ENCODE data around the gene TMEM176A.
"Not testable (repeated sequence)": the region's sequence is repeated elsewhere in the genome, so short reads cannot be mapped to it uniquely, and the experiment has no call there.

TMEM176A gene

DNA sequence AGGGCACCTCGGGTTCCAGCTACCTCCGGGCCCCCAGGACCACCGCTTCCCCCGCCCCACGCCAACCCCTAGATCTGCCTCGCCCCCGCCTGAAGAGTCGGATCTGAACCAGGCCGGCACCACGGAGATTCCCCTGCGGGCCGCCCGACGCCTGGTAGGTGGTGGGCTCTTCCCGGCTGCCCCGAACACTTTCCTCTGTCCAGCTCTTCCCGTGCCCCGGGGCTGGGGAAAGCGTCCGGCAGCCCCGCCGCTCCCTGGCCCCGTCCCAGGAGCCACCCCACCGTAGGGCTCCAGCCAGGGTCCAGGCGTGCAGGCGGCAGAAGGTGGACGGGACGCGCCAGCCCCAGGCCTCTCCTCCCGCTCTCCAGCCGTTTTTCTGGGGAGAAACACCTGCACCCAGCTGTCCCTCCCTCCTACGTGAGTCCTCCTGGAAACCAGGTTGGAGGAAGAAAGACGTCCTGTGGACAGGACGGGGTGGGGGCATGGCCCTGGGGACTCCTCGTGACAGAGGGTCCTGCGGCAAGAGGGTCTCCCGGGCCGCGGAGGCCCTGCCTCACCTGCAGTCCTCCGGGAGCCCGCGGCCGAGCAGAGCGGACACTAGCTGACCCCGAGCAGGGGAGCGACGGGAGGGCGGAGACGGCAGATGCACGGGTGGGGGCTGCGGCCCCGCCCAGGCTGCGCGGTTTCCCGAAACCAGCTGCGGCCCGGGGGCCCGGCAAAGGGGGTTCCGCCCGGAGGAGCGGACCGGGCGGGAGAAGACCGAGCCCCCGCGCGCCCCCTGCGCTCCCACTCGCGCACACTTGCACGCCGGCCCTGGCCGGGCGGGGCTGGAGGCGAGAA lies 608 bp upstream of the TMEM176A start, which contains the start of gene TMEM176B:
TMEM176B (minus strand) TSS at position 624 of the 840 bp plus-strand sequence. CDS start 3,795 bp downstream, outside the sequence.
- H3K4me3 Mint-ChIP-seq, result peak within 1 kb of the TSS; percentile 53
- no peaks in the 10 kb centered on the region for H3K36me3 Mint-ChIP-seq
- DNase-seq (ENCODE audit: low spot score in 2 of 2), result no peak
- H3K27ac Mint-ChIP-seq, result no peak within 1 kb of the TSS
- H3K4me1 Mint-ChIP-seq, result peaks cover 12% of the 10 kb centered on the region
- peak; percentile 42 for ATAC-seq
- H3K9me3 Mint-ChIP-seq, result no peaks in the 10 kb centered on the region

DNA sequence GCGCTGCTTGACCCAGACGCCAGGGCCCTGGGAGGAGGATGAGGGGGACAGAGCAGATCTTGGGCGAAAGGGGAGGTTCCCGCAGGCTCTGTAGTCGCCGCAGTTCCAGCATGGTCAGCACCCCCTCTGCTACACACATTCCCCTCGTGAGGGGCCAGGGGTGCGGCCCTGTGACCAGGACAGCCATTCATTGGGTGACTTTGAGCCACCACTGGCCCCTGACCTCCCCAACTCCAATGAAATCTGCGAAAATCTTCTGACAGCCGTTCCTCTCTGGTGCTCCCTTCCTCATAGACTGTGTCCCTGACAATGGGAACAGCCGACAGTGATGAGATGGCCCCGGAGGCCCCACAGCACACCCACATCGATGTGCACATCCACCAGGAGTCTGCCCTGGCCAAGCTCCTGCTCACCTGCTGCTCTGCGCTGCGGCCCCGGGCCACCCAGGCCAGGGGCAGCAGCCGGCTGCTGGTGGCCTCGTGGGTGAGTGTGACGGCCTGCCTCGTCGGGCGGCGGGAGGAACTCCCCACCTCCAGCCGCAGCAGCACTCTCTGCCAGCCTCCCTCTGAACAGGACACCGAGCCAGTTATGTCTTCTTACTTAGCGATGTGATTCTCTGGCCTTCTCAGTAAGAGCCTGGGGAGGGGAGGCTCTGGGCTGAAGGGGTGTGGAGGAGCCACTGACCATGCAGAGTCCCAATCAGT lies 825 bp downstream of the TMEM176A start:
- no peak overlapping the region for H3K27ac Mint-ChIP-seq
- H3K36me3 Mint-ChIP-seq, result no peaks in the 10 kb centered on the region
- no peak for DNase-seq (ENCODE audit: low spot score in 2 of 2)
- H3K9me3 Mint-ChIP-seq, result no peaks in the 10 kb centered on the region
- ATAC-seq, result no peak
- H3K4me3 Mint-ChIP-seq, result peak overlapping the region; percentile 53
- H3K4me1 Mint-ChIP-seq, result peaks cover 12% of the 10 kb centered on the region

DNA sequence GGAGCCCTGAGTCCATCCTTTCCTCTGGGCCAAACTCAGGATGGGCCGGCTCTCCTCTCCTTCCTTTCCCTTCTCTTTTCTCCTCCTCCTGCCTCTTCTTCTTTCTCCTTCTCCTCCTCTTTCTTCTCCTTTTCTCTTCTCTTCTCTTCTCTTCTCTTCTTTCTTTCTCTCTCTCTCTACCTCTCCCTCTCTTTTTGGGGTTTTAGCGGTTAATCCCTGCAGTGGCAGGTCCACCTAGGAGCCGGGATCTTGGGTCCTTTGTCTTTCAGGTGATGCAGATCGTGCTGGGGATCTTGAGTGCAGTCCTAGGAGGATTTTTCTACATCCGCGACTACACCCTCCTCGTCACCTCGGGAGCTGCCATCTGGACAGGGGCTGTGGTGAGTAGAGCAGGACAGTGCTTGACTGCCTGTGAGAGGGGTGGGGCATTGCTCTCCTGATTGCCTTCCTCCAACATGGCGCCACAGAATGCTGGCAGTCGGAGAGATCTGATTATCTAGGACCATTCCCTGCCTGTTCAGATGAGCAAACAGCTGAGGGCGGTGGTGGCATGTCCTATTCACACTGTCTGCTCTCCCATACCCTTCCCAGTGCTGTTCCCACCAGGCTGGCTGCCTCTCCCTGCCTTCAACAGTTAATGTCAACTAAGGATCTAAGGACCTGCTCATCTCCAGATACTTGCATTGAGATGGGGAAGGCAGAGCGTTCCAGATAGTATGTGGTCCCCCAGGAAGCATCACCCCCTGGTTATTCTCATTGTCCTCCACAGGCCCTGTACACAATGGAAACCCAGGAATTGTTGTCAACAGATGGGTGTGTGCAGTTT lies 1.6 kb downstream of the TMEM176A start:
- peak overlapping the region; percentile 53 for H3K4me3 Mint-ChIP-seq
- no peak for ATAC-seq

DNA sequence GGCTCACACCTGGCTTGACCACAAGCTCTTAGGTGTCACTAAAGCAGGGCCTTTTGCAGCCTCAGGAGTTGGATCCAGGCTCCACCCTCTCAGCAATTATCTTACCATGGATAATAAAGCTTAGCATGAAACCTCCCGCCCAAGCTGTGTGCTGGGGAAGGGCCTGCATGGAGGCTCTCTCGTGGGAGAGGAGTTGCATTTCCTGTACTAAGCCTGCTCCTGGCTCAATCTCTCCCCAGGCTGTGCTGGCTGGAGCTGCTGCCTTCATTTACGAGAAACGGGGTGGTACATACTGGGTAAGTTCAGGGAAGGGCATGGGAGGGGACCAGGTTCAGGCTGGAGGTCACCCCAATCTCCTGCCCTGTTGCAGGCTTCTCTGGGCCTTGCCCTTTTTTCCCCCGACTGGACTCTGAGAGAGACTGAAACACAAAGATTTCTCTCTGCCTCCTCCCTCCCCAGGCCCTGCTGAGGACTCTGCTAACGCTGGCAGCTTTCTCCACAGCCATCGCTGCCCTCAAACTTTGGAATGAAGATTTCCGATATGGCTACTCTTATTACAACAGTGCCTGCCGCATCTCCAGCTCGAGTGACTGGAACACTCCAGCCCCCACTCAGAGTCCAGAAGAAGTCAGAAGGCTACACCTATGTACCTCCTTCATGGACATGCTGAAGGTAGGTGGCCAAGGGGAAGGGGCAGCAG lies 2.7 kb downstream of the TMEM176A start:
- H3K4me3 Mint-ChIP-seq, result no peak overlapping the region
- H3K4me1 Mint-ChIP-seq, result peaks cover 12% of the 10 kb centered on the region
- DNase-seq (ENCODE audit: low spot score in 2 of 2) (no peak), ATAC-seq (no peak)
- H3K36me3 Mint-ChIP-seq, result no peaks in the 10 kb centered on the region
- H3K27ac Mint-ChIP-seq, result no peak overlapping the region
- no peaks in the 10 kb centered on the region for H3K9me3 Mint-ChIP-seq

More for the DNA sequence above, 1.6 kb downstream of the TMEM176A start:
- H3K9me3 Mint-ChIP-seq, result no peaks in the 10 kb centered on the region
- peaks cover 12% of the 10 kb centered on the region for H3K4me1 Mint-ChIP-seq
- no peaks in the 10 kb centered on the region for H3K36me3 Mint-ChIP-seq
- H3K27ac Mint-ChIP-seq, result no peak overlapping the region
- no peak for DNase-seq (ENCODE audit: low spot score in 2 of 2)

DNA sequence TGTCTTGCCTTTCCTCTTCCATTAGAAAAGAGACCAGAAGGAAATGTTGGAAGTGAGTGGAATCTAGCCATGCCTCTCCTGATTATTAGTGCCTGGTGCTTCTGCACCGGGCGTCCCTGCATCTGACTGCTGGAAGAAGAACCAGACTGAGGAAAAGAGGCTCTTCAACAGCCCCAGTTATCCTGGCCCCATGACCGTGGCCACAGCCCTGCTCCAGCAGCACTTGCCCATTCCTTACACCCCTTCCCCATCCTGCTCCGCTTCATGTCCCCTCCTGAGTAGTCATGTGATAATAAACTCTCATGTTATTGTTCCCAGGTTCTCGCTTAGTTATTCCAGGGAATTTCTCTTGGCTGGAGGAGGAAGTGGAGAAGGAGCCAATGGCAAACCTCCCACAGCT lies 4.2 kb downstream of the TMEM176A start:
- H3K27ac Mint-ChIP-seq, result no peak overlapping the region
- no peak overlapping the region for H3K4me3 Mint-ChIP-seq
- H3K9me3 Mint-ChIP-seq, result no peaks in the 10 kb centered on the region
- peaks cover 12% of the 10 kb centered on the region for H3K4me1 Mint-ChIP-seq
- no peak for DNase-seq (ENCODE audit: low spot score in 2 of 2)
- H3K36me3 Mint-ChIP-seq, result no peaks in the 10 kb centered on the region
- ATAC-seq, result no peak

DNA sequence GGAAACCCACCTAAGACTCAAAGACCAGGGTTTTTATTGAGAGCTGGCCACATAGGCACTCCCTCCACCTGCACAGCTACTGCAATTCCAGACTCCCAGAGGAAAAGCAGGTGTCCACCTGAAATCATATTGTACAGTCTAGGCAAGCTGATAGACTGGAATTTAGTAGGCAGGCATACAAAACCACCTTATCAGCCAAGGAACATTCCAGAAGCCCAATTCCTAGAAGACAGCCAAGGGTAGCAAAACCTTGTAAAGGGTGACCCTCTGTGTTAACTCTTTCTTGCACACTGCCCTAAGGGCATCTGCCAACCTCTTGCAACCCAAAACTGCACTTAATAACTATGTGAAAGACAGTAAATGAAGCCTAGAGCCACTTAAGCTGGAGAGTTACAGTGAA lies 5.3 kb downstream of the TMEM176A start:
- H3K9me3 Mint-ChIP-seq, result no peaks in the 10 kb centered on the region
- ATAC-seq (no peak), DNase-seq (ENCODE audit: low spot score in 2 of 2) (no peak)
- no peak overlapping the region for H3K27ac Mint-ChIP-seq
- H3K4me3 Mint-ChIP-seq, result no peak overlapping the region
- peaks cover 12% of the 10 kb centered on the region for H3K4me1 Mint-ChIP-seq
- no peaks in the 10 kb centered on the region for H3K36me3 Mint-ChIP-seq

DNA sequence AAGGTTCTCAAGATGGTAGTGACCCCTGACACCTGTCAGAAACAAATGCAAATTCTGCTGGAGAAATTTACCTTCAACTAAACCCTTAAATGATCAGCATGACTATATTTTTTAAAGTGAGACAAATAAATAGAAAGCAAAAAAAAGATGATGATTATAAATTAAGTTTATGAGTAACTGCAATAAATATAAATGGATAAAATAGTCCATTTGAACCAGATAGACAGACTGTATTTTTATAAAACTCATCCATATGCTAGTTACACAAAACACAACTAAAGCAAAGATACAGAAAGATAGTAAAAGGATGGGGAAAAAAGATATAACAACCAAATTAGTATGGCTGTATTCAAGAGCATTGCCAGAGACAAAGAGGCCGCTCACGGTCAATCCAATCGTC lies 5.9 kb downstream of the TMEM176A start:
- H3K36me3 Mint-ChIP-seq, result no peaks in the 10 kb centered on the region
- H3K4me1 Mint-ChIP-seq, result peaks cover 8% of the 10 kb centered on the region
- DNase-seq (ENCODE audit: low spot score in 2 of 2), result no peak
- no peak overlapping the region for H3K27ac Mint-ChIP-seq
- no peak overlapping the region for H3K4me3 Mint-ChIP-seq
- no peak for ATAC-seq
- no peaks in the 10 kb centered on the region for H3K9me3 Mint-ChIP-seq

DNA sequence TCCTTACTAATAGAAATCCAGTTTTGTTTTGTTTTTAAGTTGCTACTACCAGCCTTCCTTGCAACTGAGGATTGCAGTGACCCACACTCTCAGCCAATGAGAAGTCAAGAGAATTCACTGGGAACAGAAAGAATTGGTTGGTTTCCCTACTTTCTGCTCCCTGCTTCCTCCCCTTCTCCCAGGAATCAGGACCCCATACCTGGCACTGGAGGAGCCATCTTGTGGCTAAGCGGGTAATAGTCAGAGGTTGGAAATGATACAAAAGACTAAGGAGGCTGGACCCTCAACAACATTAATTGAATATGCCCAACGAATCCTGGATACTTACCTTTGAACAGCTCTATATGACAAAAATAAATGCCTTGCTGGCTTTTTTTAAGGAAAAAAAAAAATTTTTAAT lies 6.3 kb downstream of the TMEM176A start:
- H3K9me3 Mint-ChIP-seq, result no peaks in the 10 kb centered on the region
- H3K4me3 Mint-ChIP-seq, result no peak overlapping the region
- H3K27ac Mint-ChIP-seq, result no peak overlapping the region
- no peak for DNase-seq (ENCODE audit: low spot score in 2 of 2)
- no peak for ATAC-seq
- H3K4me1 Mint-ChIP-seq, result peaks cover 4% of the 10 kb centered on the region
- H3K36me3 Mint-ChIP-seq, result no peaks in the 10 kb centered on the region

DNA sequence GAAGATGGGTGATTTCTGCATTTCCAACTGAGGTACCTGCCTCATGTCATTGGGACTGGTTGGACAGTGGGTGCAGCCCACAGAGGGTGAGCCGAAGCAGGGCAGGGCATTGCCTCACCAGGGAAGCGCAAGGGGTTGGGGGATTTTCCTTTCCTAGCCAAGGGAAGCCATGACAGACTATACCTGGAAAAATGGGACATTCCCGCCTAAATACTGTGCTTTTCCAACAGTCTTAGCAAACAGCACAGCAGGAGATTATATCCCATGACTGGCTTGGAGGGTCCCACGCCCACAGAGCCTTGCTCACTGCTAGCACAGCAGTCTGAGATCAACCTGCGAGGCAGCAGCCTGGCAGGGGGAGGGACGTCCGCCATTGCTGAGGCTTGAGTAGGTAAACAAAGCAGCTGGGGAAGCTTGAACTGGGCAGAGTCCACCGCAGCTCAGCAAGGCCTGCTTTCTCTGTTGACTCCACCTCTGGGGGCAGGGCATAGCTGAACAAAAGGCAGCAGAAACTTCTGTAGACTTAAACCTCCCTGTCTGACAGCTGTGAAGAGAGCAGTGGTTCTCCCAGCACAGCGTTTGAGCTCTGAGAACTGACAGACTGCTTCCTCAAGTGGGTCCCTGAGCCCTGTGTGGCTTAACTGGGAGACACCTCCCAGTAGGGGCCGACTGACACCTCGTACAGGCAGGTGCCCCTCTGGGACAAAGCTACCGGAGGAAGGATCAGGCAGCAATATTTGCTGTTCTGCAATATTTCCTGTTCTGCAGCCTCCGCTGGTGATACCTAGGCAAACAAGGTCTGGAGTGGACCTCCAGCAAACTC lies 7.3 kb downstream of the TMEM176A start:
- not testable (repeated sequence) for ATAC-seq; H3K4me3 Mint-ChIP-seq; H3K4me1 Mint-ChIP-seq; H3K9me3 Mint-ChIP-seq; H3K36me3 Mint-ChIP-seq; H3K27ac Mint-ChIP-seq; DNase-seq (ENCODE audit: low spot score in 2 of 2)

DNA sequence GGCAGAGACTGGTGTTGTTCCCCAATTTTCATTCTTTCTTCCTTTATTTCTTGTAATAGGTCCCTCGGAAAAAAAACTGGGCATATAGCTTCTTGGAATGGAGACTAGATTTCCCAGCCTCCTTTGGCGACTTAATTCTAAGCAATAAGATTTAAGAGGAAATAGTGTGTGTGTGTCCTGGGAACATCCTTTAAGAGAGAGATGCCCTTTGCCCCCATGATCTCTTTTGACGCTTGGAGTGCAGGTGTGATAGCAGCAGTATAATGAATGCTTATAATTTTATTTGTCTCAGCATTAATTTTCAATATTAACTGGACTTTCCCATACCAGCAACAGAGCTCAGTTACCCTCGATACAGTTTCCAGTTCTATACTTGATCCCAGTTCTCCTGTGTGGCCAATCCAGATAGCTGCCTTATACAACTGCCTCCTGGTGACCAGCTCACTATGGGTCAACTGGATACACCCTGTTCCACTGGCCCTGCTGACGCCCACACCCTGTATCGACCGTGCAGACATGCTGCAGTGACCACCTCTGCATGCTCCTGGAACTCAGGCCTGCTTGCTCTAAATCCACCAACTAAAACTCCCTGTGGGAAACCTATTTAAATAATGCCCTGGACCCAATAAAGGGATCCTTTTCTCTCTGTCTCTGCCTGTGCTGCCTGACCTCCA lies 13.9 kb downstream of the TMEM176A start:
- Mint-ChIP-seq H3K36me3 (no peaks in the 10 kb centered on the region), H3K4me3 (no peak overlapping the region)

DNA sequence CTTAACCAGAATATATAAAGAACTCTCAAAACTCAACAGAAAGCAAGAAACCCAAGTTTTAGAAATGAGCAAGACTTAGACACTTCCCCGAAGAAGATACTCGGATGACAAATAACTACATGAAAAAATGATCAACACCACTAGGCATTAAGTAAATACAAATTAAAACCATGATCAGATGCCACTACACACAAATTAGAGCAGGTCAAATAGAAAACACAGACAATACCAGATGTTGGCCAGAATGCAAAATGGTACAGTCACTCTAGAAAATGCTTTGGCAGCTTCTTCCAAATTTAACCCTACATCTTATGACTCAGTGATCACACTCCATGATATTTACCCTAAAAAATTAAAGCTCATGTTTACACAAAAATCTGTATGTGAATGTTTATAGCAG lies 18.4 kb downstream of the TMEM176A start:
- no peaks in the 10 kb centered on the region for H3K36me3 Mint-ChIP-seq
- peak; percentile 80 for ATAC-seq

More for the DNA sequence above, 13.9 kb downstream of the TMEM176A start:
- H3K9me3 Mint-ChIP-seq, result peaks cover 8% of the 10 kb centered on the region
- no peak overlapping the region for H3K27ac Mint-ChIP-seq
- DNase-seq (ENCODE audit: low spot score in 2 of 2), result no peak
- no peaks in the 10 kb centered on the region for H3K4me1 Mint-ChIP-seq
- no peak for ATAC-seq

DNA sequence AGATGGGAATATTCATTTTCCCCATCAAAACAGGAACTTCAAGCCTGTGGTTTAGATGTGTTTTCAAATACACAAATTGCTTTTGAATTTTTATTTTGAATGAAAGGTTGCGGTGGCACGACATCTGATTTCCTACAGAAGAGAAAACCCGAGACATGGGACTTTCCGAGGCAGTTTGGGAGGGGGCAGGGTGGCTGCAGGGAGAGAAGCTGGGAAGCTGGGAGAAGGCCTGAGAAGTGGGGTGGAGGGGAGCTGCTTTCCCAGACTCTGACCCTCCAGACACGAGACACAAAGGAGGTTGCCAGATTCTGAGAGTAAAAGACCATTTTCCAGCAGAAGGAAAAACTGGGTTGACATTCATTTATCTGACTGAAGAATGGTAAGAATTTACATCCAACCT lies 19.6 kb downstream of the TMEM176A start:
- H3K4me1 Mint-ChIP-seq, result no peaks in the 10 kb centered on the region
- no peaks in the 10 kb centered on the region for H3K36me3 Mint-ChIP-seq
- peaks cover 8% of the 10 kb centered on the region for H3K9me3 Mint-ChIP-seq
- no peak for DNase-seq (ENCODE audit: low spot score in 2 of 2)
- no peak overlapping the region for H3K27ac Mint-ChIP-seq
- no peak overlapping the region for H3K4me3 Mint-ChIP-seq
- no peak for ATAC-seq

More for the DNA sequence above, 18.4 kb downstream of the TMEM176A start:
- Mint-ChIP-seq H3K27ac (no peak overlapping the region), H3K9me3 (peaks cover 8% of the 10 kb centered on the region), H3K4me1 (no peaks in the 10 kb centered on the region), H3K4me3 (no peak overlapping the region)
- DNase-seq (ENCODE audit: low spot score in 2 of 2), result no peak

DNA sequence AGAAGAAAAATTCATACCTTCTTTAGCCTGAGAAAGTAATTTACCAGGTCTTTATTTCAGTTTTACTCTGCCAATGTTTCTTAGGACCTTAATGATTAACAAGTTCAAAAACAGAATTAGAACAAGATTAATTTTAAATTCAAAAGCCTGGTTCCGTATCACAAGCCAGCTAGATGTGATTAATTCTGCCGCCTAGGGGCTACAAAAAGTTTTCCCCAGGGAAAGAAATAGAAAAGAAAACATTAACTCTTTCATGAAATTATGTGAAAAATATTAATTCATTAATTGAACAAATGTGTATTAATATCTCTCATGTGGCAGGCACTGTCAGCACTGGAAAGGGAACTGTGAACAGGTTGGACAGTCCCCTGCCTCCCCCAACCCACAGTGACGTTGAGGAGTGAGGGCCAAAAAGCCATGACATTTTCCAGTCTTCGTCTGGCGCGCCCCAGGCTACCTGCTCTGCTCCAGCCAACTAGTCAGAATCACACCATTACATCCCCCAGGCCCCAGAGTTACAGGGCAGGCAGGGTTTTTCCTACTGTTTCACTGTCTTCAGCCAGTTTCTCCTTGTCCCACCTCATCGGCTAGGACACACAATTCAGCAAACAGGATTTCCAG lies 20.1 kb downstream of the TMEM176A start:
- no peak overlapping the region for H3K4me3 Mint-ChIP-seq
- H3K36me3 Mint-ChIP-seq, result no peaks in the 10 kb centered on the region
- H3K4me1 Mint-ChIP-seq, result no peaks in the 10 kb centered on the region
- ATAC-seq (no peak), DNase-seq (ENCODE audit: low spot score in 2 of 2) (no peak)
- H3K27ac Mint-ChIP-seq, result no peak overlapping the region
- peaks cover 8% of the 10 kb centered on the region for H3K9me3 Mint-ChIP-seq

Measured in stimulated activated effector memory CD8-positive, alpha-beta T cell treated with anti-CD3 and anti-CD28 coated beads, Interleukin-12 subunit alpha, Interleukin-12 subunit beta, amount 100 ng/mL, for 72 hours (primary cell).